Activated CD4-positive, alpha-beta T cell treated with anti-CD3 and anti-CD28 coated beads, Interleukin-10, Interleukin-2, amounts not matched to agents 100 ng/mL and 50 ng/mL, durations not matched to agents 16 hours and 8 hours (primary cell): ENCODE data around the gene ADAMTS8.

Experiments
- DNase-seq: peaks from one replicate; pipeline ENCODE4 v3.0.0-alpha.2; 2020

Gene ADAMTS8

GRCh38 chr11:130389335-130389935 lies 39.0 kb downstream of the ADAMTS8 start:
- DNase-seq, result no peak

GRCh38 chr11:130388607-130389205 lies 39.7 kb downstream of the ADAMTS8 start:
- peak; percentile 19 for DNase-seq

GRCh38 chr11:130386056-130386455 lies 42.4 kb downstream of the ADAMTS8 start:
- DNase-seq, result no peak

- no peak for DNase-seq
Observed at GRCh38 chr11:130383344-130384211, 44.8 kb downstream of the ADAMTS8 start.

- no peak for DNase-seq
Observed at GRCh38 chr11:130381317-130381716, 47.1 kb downstream of the ADAMTS8 start.

- DNase-seq, result no peak
Observed at GRCh38 chr11:130380778-130381177, 47.6 kb downstream of the ADAMTS8 start.

GRCh38 chr11:130379276-130379675 lies 49.1 kb downstream of the ADAMTS8 start:
- no peak for DNase-seq

- DNase-seq, result no peak
Observed at GRCh38 chr11:130370845-130371590, 57.4 kb downstream of the ADAMTS8 start.

- DNase-seq, result no peak
Observed at GRCh38 chr11:130369713-130370112, 58.7 kb downstream of the ADAMTS8 start.

- no peak for DNase-seq
Observed at GRCh38 chr11:130369141-130369691, 59.2 kb downstream of the ADAMTS8 start.

GRCh38 chr11:130359419-130359818 lies 69.0 kb downstream of the ADAMTS8 start:
- DNase-seq, result no peak

GRCh38 chr11:130358398-130358797 lies 70.0 kb downstream of the ADAMTS8 start:
- DNase-seq, result no peak
